ENCODE data around the gene KRTAP10-3.

GRCh38 chr21:44518686-44519085 is 39.9 kb downstream of the KRTAP10-3 start:
- TF ChIP-seq CTCF (conservative IDR thresholded peaks at IDR 0.05; ENCODE audit: low read depth, low read length) (no peak), EZH2 (IDR thresholded peaks at IDR 0.05; ENCODE audit: borderline replicate concordance, low read depth, low read length, poor library complexity, severe bottlenecking) (no peak)

Measured in A673 (cell line).